Stimulated activated CD4-positive, alpha-beta T cell treated with anti-CD3 and anti-CD28 coated beads, TNF-alpha, amount 100 ng/mL, for 4 hours (primary cell): ENCODE data around the gene RTN4RL2.
A peak's percentile ranks its signal among the peaks of the same experiment; 100 is the strongest.

Experiments
- DNase-seq, 3 experiments: peaks; one replicate each; pipeline ENCODE4 v3.0.0-alpha.2; 2020; ENCODE audit warnings: low read depth in 3 of 3

RTN4RL2 gene

DNA sequence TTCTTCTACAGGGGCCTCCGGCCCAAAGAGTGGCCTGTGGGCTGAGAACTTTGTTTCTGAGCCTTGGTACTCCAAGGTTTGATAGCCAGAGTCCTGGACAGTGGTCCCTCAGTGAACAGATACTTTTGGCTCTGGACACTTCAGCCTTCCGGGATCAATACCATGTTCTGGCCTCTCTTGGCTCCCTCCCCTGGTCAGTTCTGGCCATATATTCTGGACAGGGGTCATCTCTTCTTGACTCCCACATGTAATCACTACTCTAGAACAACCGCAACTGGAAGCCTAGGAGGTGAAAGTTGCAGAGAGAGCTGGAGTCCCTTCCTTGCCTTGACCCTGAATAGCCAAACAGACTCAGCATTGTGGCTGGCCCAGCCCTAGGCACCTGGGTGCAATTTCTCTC is 2.3 kb downstream of the RTN4RL2 start:
- no peak for DNase-seq

- no peak for DNase-seq
Measured at GRCh38 chr11:57463671-57464538, 3.6 kb downstream of the RTN4RL2 start.

DNA sequence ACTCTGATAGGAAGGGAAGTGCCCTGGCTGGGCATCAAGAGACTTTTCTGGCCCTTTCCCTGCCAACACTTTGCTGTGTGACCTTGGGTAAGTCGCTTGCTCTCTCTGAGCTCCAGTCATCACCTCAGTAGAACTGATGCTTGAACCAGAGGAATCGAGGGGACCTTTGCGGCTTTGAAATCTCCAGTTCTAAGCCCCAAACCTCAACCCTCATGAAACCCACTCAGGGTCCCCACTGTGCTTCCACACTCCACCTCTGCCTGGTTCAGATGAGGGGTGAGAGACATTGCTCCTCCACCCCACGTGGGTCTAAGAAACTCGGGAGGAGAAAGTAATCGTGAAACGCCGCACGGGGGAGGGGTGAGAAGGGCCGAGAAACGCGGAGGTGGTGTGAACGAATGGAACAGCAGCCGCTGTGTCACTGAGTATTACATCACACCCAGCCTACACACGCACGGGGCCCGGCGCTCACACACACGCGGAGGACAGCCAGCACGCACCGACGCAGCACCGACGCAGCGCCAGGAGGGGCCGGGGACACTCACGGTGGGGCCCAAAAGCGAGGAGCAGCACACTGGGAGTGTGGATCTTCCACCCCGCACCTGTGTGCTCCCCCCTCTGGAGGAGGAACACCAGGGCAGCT is 4.3 kb downstream of the RTN4RL2 start:
- no peak for DNase-seq

- DNase-seq, result no peak
Measured at GRCh38 chr11:57466680-57467079, 6.4 kb downstream of the RTN4RL2 start.

GRCh38 chr11:57467508-57468157 is 7.3 kb downstream of the RTN4RL2 start:
- no peak for DNase-seq

DNA sequence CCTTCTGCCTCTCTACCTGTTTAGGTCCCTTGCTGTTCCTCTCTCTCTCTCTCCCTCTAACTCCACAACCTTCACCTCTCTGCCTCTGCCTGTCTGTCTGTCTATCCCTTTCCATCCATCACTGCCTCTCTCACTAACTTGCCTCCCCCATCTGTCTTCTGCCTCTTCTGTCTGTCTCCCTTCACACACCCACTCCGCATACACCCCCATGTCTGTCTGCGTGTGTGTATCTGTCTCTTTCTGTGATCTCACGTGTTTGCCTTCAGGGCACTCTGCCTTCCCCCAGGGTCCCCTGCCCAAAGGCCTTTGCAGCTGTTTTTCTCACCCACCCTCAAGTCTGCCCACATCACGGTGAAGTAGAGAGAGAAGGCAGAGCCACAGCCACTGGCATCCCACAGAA is 7.9 kb downstream of the RTN4RL2 start:
- DNase-seq, result no peak

DNA sequence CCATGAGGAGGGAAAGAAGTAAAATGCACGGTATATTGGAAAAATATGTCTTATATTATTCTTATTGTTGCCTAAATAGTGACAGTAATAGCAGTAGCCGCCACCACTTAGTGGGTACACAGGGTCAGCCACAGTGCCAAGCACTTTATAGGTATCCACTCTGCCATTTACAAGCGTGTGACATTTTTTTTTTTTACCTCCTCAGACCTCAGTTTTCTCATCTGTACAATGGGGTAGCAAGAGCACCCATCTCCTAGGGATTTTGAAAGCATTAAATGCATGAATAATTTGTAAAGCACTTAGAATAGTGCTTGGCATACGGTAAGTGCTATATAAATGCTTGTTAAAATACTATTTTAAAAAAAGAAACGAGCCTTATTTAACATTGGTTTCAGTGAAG is 8.9 kb downstream of the RTN4RL2 start:
- DNase-seq, result no peak

DNA sequence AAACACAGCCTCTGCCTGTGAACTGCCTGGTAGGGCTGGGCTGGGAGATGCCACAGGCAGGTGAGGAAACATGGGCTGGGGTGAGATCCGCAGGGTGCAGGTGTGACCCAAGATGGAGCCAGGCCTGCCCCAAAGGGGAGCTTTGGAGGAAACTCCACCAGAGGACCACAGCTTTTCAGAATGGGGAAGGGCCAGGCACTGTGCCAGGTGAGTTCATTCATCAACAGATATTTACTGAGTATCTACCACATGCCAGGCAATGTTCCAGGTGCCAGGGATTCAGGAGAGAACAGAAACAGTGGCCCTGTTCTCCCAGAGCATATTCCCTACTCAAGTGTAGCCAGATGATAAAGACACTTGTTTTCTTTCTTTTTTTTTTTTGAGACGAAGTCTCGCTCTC is 11.2 kb downstream of the RTN4RL2 start:
- no peak for DNase-seq

DNA sequence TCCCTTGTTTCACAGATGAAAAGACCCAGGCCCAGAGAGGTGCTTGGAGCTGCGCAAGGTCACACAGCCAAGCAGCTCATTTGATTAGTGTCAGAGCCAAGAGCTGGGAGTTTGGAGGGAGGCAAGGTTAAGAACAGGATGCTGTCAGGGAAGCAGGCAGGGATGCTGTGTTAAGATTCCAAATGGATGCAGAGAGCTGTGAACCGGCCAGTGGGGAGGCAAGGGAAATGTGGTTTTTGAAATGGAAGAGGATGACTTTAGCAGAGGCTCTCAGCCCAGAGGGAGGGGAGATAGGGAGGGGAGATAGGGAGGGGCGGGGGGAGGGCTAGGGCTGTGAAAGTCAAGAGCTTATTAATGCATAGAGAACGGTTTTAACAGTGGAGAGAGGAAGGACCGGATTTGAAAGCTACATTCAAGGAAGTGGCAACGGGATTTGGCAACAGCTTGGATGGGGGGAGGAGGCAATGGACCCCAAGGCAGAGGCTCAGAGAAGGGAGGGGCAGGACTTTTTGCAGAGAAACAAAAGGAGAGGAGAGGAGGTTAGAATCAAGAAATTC is 13.0 kb downstream of the RTN4RL2 start:
- DNase-seq, result no peak

DNA sequence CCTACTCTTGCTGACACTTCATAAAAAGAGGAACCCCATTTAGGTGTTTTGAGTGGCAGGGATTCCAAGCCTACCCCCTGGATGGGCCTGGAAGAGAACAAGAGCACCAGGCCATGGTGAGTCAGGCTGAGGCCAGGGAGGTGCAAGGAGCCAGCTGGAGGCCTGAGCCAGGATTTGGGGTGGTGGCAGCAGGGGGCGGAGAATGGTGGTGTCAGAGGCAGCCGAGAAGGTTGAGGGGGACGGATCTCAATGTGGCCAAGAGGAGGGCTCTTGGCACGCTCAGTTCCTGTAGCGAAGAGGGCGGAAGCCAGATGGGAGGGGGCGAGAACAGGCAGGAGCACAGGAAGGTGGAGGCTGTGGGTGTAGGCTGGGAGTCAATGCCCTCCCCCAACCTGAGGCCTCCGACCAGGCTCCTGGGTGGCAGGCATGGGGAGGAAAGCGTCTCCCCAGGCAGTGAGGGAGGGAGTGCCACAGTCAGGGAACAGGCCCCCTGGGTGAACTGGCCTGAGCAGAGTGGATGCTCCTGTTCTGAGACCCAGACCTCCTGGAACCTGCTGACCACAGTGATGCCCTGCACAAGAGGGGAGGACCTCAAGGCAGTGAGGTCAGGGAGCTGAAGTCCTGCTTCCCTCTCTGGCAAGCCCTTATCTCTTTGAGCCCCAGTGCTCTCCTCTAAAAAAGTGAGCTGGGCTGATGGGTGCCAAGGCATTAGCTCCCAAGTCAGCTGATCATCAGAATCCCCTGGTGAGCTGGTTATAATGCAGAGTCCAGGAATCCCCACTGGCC is 13.9 kb downstream of the RTN4RL2 start:
- no peak for DNase-seq

DNA sequence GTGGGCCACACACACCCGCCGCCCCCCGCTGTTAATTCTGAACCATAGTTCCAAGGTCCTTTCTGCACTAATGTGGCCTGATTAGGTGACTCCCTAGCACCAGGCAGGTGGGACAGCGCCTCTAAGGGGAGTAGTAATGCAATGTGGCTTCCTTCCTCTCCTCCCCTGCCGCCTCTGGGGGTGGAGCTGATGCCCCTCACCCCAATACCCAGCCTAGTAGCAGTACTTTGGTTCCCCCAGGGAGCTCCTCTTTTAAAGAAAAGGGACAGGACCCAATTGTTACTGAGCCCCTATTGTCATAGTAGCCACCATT is 14.4 kb downstream of the RTN4RL2 start:
- no peak for DNase-seq

DNA sequence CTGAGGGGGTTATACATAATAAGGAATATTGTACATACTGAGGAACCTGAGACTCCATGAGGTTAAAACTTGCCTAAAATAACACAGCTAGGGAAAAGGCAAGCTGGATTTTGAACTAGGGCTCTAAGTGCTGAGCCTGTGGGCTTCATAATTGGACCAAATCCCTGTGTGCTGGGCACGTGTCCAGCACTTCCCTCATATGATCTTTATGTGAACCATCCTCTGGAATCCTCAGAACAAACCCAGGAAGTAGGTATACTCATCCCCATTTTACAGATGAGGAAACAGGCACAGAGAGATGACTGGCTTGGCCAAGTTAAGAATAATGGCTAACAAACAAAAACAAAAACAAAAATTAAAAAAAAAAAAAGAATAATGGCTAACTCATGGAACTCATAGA is 14.9 kb downstream of the RTN4RL2 start:
- DNase-seq, result no peak

DNA sequence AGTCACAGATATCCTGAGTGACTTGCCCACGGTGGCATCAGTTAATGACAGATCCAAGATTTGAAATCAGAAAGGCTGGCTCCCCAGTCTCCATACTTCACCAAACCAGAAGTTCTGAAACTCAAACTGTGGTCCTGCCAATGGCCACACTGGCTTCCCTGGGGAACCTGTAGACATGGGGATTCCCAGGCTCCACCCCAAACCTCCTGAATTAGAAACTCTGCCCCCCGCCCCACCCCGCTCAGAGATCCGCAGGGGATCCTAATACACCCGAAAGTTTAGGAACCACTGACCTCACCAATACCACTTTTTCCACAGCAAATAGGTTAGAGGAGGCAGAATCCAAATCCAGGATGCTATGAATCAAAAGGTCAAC is 15.3 kb downstream of the RTN4RL2 start:
- DNase-seq, result no peak

- DNase-seq, result peak in 1 of 3 experiments; percentile 28
Measured at GRCh38 chr11:57476047-57476756, 15.9 kb downstream of the RTN4RL2 start.

GRCh38 chr11:57476757-57477506 is 16.6 kb downstream of the RTN4RL2 start:
- peak in 1 of 3 experiments; percentile 33 for DNase-seq

GRCh38 chr11:57477507-57478189 is 17.3 kb downstream of the RTN4RL2 start:
- no peak for DNase-seq

DNA sequence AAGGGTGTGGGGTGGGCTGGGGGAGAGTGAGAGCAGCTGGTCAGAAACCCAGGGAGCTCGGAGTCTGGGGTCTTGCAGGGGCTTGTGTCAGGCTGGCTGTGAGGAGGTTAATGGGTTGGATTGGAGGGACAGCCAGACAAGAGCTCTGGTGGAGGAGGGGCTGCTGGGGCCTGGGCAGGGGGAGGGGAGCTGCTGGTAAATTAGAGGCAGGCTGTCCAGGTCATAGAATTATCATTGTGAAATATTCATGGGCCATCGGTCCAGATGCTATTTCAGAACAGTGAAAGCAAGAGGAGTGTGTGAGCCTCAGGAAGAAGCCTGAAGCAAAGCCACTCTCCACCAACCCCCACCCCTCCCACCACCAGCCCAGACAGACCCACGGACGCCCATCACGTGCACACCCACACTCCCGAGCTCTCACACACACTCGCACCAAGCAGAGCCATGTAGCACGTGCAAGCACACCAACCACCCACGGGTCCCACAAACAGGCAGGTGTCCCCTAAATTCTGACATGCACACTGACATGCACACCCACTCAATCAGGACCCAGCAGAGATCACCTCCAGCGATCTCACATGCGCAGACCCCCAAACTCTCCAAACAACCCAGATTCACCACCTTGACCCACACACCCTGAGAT is 18.8 kb downstream of the RTN4RL2 start:
- DNase-seq, result no peak

GRCh38 chr11:57479911-57480310 is 19.6 kb downstream of the RTN4RL2 start:
- DNase-seq, result no peak

GRCh38 chr11:57480409-57481137 is 20.2 kb downstream of the RTN4RL2 start:
- DNase-seq, result peak; percentile 51 to 59 (median 56)
